ENCODE data around the gene CLN5. TPM values are rescaled to one million over a fixed set of nuclear protein-coding genes. Genes with fewer than 3 reads are reported as not detected.

The CLN5 gene
- total RNA-seq, 4 donors from 2014 or later = 28.8 to 47.3 (median 35.1) TPM

- no peak for DNase-seq (ENCODE audit: low spot score in 2 of 2)
- peak overlapping the region in 3 of 4 donors; percentile 33 to 89 (median 66) for H3K27ac ChIP-seq
- H3K36me3 ChIP-seq = no peaks in the 10 kb centered on the region
- peaks cover 0 to 21% (median 9%) of the 10 kb centered on the region in 4 donors for H3K4me1 ChIP-seq
- TF ChIP-seq POLR2A (IDR thresholded peaks at IDR 0.05) (no peak), CTCF (IDR thresholded peaks at IDR 0.05) (no peak), EP300 (IDR thresholded peaks at IDR 0.05) (no peak)
- WGBS, 2 donors = 87 to 88% methylated on average over 5 of the region's 5 CpGs
- H3K4me3 ChIP-seq = no peak overlapping the region
- H3K27me3 ChIP-seq = no peaks in the 10 kb centered on the region
- H3K9me3 ChIP-seq = no peaks in the 10 kb centered on the region
Measured at GRCh38 chr13:76969488-76970365, 22.2 kb upstream of the CLN5 start.

- TF ChIP-seq EP300 (IDR thresholded peaks at IDR 0.05) = no peak
- no peak for TF ChIP-seq CTCF (IDR thresholded peaks at IDR 0.05)
- no peak for TF ChIP-seq POLR2A (IDR thresholded peaks at IDR 0.05)
- no peaks in the 10 kb centered on the region for H3K27me3 ChIP-seq
- H3K4me1 ChIP-seq = peaks cover 0 to 8% (median 1%) of the 10 kb centered on the region in 4 donors
- no peaks in the 10 kb centered on the region for H3K9me3 ChIP-seq
- DNase-seq (ENCODE audit: low spot score in 2 of 2) = no peak
- no peaks in the 10 kb centered on the region for H3K36me3 ChIP-seq
- H3K27ac ChIP-seq = peak overlapping the region in 1 of 4 donors; percentile 62
- 48 to 82% methylated on average over 3 of the region's 3 CpGs for WGBS, 2 donors
- no peak overlapping the region for H3K4me3 ChIP-seq
Measured at GRCh38 chr13:76971215-76971614, 20.7 kb upstream of the CLN5 start.

- Histone ChIP-seq H3K36me3 (no peaks in the 10 kb centered on the region), H3K4me3 (no peak overlapping the region), H3K4me1 (peaks cover 0 to 4% (median 0%) of the 10 kb centered on the region in 4 donors), H3K9me3 (no peaks in the 10 kb centered on the region), H3K27me3 (no peaks in the 10 kb centered on the region), H3K27ac (peak overlapping the region in 1 of 4 donors; percentile 62)
- TF ChIP-seq POLR2A (IDR thresholded peaks at IDR 0.05) = no peak
- no peak for TF ChIP-seq CTCF (IDR thresholded peaks at IDR 0.05)
- no peak for TF ChIP-seq EP300 (IDR thresholded peaks at IDR 0.05)
- DNase-seq (ENCODE audit: low spot score in 2 of 2) = no peak
- 48 to 49% methylated on average over 19 of the region's 19 CpGs for WGBS, 2 donors
Measured at GRCh38 chr13:76971851-76972829, 19.7 kb upstream of the CLN5 start.

GRCh38 chr13:76973920-76974617 lies 17.8 kb upstream of the CLN5 start:
- 84 to 89% methylated on average over 6 of the region's 6 CpGs for WGBS, 2 donors
- H3K4me1 ChIP-seq = peaks cover 0 to 4% (median 0%) of the 10 kb centered on the region in 4 donors

More at GRCh38 chr13:76973920-76974617, 17.8 kb upstream of the CLN5 start:
- no peak for DNase-seq (ENCODE audit: low spot score in 2 of 2)
- Histone ChIP-seq H3K27ac (no peak overlapping the region), H3K36me3 (no peaks in the 10 kb centered on the region), H3K9me3 (no peaks in the 10 kb centered on the region), H3K4me3 (no peak overlapping the region), H3K27me3 (no peaks in the 10 kb centered on the region)
- TF ChIP-seq EP300 (IDR thresholded peaks at IDR 0.05) = no peak
- TF ChIP-seq CTCF (IDR thresholded peaks at IDR 0.05) = no peak
- no peak for TF ChIP-seq POLR2A (IDR thresholded peaks at IDR 0.05)

All from tibial nerve (tissue), 4 donors.